DND-41 (cell line): ENCODE measurements around the gene ADAMTS16.

ENCODE experiments used
- EZH2 ChIP-seq: IDR thresholded peaks from 3 replicates; pipeline ENCODE4 v1.6.1; 2012; ENCODE audit warnings: borderline replicate concordance, low read depth, mild to moderate bottlenecking, moderate library complexity, low read length, inconsistent platforms; ENCODE audit not compliant: severe bottlenecking
- TF ChIP-seq, protein P1 (sequence below): IDR thresholded peaks from 2 replicates; pipeline ENCODE4 v1.5.1; 2012; ENCODE audit warnings: borderline replicate concordance, low read length, moderate library complexity, mild to moderate bottlenecking; ENCODE audit not compliant: poor library complexity, severe bottlenecking; ENCODE audit errors: extremely low read depth

DNA sequence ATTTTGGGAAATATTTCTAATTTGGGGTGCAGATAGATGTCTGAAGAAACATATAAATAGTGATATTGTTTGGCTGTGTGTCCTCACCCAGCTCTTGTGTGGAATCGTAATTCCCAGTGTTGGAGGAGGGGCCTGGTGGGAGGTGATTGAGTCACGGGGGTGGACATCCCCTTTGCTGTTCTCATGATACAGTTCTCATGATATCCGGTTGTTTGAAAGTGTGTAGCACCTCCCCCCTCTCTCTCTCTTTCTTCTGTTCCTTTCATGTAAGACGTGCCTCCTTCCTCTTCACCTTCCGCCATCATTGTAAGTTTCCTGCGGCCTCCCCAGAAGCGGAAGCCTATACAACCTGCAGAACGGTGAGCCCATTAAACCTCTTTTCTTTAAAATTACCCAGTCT lies 11.4 kb upstream of the ADAMTS16 start:
- TF ChIP-seq, protein P1, sequence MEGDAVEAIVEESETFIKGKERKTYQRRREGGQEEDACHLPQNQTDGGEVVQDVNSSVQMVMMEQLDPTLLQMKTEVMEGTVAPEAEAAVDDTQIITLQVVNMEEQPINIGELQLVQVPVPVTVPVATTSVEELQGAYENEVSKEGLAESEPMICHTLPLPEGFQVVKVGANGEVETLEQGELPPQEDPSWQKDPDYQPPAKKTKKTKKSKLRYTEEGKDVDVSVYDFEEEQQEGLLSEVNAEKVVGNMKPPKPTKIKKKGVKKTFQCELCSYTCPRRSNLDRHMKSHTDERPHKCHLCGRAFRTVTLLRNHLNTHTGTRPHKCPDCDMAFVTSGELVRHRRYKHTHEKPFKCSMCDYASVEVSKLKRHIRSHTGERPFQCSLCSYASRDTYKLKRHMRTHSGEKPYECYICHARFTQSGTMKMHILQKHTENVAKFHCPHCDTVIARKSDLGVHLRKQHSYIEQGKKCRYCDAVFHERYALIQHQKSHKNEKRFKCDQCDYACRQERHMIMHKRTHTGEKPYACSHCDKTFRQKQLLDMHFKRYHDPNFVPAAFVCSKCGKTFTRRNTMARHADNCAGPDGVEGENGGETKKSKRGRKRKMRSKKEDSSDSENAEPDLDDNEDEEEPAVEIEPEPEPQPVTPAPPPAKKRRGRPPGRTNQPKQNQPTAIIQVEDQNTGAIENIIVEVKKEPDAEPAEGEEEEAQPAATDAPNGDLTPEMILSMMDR, result no peak
- TF ChIP-seq EZH2, result no peak
